HepG2 (cell line): Measurements from ENCODE around the gene PLD2. TPM values are rescaled to one million over a fixed set of nuclear protein-coding genes. Genes with fewer than 3 reads are reported as not detected.
A peak's percentile ranks its signal among the peaks of the same experiment; 100 is the strongest.

Experiments
- DMTF1 ChIP-seq: sonication (generic); formaldehyde crosslinking; IDR thresholded peaks from 2 replicates; pipeline ENCODE4 v1.4.0; 2020; ENCODE audit warnings: mild to moderate bottlenecking, missing genetic modification reagents
- TRIM24 ChIP-seq: sonication (generic); formaldehyde crosslinking; IDR thresholded peaks from 2 replicates; pipeline ENCODE4 v1.8.0; 2022; ENCODE audit warnings: mild to moderate bottlenecking, missing genetic modification reagents
- ZFAT ChIP-seq: sonication (generic); formaldehyde crosslinking; conservative IDR thresholded peaks from 2 replicates; pipeline ENCODE4 v1.8.1; 2023; ENCODE audit warnings: missing genetic modification reagents, inconsistent platforms
- ZNF33A ChIP-seq: sonication (generic); formaldehyde crosslinking; IDR thresholded peaks from 2 replicates; pipeline ENCODE4 v1.5.1; 2020; ENCODE audit warnings: missing genetic modification reagents, mild to moderate bottlenecking, moderate library complexity, borderline replicate concordance
- ZNF432 ChIP-seq: sonication (generic); formaldehyde crosslinking; IDR thresholded peaks from 2 replicates; pipeline ENCODE4 v1.5.0; 2020; ENCODE audit warnings: missing genetic modification reagents, mild to moderate bottlenecking, borderline replicate concordance
- polyA plus RNA-seq, 8 experiments: library from polyadenylated mRNA; depleted of rRNA in 3 of 8; stranded (reverse) in 7 of 8; unstranded in 1 of 8; fragments of >200 nt; fragmentation: Illumina TruSeq in 4 of 8; extraction: Trizol in 4 of 8; gene quantifications; 2 replicates each; pipeline versions ENCODE4 v1.2.1 to v1.2.3, GENCODE V29; 2011 to 2016; ENCODE audit warnings: low read depth in 4 of 8, missing spikeins in 1 of 8, mixed read lengths in 1 of 8; ENCODE audit not compliant: insufficient read depth in 1 of 8
- total RNA-seq, 5 experiments: library from RNA; depleted of rRNA; stranded (reverse); fragments of >200 nt; fragmentation: Illumina TruSeq; extraction: Trizol; gene quantifications; 2 replicates each; pipeline ENCODE4 v1.2.3, GENCODE V29; 2016; ENCODE audit warnings: low read depth in 1 of 5
- TF ChIP-seq, protein P1 (sequence below): sonication (generic); formaldehyde crosslinking; IDR thresholded peaks from 2 replicates; pipeline ENCODE4 v1.4.0; 2020; ENCODE audit warnings: missing genetic modification reagents, borderline replicate concordance
- TF ChIP-seq, protein P2 (sequence below): sonication (generic); formaldehyde crosslinking; IDR thresholded peaks from 2 replicates; pipeline ENCODE4 v1.4.0; 2020; ENCODE audit warnings: mild to moderate bottlenecking, missing genetic modification reagents
- TF ChIP-seq, protein P3 (sequence below): IDR thresholded peaks from 2 replicates; pipeline ENCODE4 v1.6.1; 2012; ENCODE audit warnings: inconsistent platforms

Gene PLD2
- total and polyA plus RNA-seq, 2 of the 13 experiments (the other 11 are each of a cell fraction or from before 2014, with no cell fraction given) = 13.4 to 29.7 TPM

DNA sequence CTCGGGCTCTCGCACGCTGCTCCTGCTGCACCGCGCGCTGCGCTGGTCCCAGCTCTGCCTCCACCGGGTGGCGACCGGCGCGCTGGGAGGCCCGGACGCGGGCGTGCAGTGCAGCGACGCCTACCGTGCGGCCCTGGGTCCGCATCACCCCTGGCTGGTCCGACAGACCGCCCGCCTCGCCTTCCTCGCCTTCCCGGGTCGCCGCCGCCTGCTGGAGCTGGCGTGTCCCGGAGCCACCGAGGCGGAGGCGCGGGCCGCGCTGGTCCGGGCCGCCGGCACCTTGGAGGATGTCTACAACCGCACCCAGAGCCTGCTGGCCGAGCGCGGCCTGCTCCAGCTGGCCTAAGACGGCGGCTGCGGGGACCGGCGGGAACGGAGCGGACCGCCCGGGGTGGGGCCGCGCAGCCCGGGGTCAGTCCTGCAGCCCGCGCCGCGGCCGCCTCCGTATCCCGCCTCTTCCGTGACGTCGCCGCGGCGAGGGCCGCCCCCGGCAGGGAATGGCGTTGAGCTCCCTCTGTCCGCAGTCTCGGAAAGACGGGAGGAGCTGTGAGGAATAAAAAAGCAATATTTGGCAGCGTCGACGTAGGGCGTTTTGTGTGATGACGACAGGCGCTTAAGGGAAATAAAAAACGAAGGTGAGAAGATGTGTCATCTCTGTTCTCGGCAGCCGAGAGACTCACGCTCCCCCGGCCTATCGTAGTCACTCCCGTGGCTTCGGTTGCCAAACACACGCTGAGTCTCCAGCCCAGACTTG lies 16.8 kb upstream of the PLD2 start (continued):
- TF ChIP-seq, protein P1, sequence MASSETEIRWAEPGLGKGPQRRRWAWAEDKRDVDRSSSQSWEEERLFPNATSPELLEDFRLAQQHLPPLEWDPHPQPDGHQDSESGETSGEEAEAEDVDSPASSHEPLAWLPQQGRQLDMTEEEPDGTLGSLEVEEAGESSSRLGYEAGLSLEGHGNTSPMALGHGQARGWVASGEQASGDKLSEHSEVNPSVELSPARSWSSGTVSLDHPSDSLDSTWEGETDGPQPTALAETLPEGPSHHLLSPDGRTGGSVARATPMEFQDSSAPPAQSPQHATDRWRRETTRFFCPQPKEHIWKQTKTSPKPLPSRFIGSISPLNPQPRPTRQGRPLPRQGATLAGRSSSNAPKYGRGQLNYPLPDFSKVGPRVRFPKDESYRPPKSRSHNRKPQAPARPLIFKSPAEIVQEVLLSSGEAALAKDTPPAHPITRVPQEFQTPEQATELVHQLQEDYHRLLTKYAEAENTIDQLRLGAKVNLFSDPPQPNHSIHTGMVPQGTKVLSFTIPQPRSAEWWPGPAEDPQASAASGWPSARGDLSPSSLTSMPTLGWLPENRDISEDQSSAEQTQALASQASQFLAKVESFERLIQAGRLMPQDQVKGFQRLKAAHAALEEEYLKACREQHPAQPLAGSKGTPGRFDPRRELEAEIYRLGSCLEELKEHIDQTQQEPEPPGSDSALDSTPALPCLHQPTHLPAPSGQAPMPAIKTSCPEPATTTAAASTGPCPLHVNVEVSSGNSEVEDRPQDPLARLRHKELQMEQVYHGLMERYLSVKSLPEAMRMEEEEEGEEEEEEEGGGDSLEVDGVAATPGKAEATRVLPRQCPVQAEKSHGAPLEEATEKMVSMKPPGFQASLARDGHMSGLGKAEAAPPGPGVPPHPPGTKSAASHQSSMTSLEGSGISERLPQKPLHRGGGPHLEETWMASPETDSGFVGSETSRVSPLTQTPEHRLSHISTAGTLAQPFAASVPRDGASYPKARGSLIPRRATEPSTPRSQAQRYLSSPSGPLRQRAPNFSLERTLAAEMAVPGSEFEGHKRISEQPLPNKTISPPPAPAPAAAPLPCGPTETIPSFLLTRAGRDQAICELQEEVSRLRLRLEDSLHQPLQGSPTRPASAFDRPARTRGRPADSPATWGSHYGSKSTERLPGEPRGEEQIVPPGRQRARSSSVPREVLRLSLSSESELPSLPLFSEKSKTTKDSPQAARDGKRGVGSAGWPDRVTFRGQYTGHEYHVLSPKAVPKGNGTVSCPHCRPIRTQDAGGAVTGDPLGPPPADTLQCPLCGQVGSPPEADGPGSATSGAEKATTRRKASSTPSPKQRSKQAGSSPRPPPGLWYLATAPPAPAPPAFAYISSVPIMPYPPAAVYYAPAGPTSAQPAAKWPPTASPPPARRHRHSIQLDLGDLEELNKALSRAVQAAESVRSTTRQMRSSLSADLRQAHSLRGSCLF (CRISPR knock-in tag) = no peak
- TF ChIP-seq ZNF33A (CRISPR knock-in tag) (no peak), DMTF1 (CRISPR knock-in tag) (no peak), ZNF432 (CRISPR knock-in tag) (no peak), ZFAT (CRISPR knock-in tag) (no peak), TRIM24 (CRISPR knock-in tag) (no peak)
- TF ChIP-seq, protein P2, sequence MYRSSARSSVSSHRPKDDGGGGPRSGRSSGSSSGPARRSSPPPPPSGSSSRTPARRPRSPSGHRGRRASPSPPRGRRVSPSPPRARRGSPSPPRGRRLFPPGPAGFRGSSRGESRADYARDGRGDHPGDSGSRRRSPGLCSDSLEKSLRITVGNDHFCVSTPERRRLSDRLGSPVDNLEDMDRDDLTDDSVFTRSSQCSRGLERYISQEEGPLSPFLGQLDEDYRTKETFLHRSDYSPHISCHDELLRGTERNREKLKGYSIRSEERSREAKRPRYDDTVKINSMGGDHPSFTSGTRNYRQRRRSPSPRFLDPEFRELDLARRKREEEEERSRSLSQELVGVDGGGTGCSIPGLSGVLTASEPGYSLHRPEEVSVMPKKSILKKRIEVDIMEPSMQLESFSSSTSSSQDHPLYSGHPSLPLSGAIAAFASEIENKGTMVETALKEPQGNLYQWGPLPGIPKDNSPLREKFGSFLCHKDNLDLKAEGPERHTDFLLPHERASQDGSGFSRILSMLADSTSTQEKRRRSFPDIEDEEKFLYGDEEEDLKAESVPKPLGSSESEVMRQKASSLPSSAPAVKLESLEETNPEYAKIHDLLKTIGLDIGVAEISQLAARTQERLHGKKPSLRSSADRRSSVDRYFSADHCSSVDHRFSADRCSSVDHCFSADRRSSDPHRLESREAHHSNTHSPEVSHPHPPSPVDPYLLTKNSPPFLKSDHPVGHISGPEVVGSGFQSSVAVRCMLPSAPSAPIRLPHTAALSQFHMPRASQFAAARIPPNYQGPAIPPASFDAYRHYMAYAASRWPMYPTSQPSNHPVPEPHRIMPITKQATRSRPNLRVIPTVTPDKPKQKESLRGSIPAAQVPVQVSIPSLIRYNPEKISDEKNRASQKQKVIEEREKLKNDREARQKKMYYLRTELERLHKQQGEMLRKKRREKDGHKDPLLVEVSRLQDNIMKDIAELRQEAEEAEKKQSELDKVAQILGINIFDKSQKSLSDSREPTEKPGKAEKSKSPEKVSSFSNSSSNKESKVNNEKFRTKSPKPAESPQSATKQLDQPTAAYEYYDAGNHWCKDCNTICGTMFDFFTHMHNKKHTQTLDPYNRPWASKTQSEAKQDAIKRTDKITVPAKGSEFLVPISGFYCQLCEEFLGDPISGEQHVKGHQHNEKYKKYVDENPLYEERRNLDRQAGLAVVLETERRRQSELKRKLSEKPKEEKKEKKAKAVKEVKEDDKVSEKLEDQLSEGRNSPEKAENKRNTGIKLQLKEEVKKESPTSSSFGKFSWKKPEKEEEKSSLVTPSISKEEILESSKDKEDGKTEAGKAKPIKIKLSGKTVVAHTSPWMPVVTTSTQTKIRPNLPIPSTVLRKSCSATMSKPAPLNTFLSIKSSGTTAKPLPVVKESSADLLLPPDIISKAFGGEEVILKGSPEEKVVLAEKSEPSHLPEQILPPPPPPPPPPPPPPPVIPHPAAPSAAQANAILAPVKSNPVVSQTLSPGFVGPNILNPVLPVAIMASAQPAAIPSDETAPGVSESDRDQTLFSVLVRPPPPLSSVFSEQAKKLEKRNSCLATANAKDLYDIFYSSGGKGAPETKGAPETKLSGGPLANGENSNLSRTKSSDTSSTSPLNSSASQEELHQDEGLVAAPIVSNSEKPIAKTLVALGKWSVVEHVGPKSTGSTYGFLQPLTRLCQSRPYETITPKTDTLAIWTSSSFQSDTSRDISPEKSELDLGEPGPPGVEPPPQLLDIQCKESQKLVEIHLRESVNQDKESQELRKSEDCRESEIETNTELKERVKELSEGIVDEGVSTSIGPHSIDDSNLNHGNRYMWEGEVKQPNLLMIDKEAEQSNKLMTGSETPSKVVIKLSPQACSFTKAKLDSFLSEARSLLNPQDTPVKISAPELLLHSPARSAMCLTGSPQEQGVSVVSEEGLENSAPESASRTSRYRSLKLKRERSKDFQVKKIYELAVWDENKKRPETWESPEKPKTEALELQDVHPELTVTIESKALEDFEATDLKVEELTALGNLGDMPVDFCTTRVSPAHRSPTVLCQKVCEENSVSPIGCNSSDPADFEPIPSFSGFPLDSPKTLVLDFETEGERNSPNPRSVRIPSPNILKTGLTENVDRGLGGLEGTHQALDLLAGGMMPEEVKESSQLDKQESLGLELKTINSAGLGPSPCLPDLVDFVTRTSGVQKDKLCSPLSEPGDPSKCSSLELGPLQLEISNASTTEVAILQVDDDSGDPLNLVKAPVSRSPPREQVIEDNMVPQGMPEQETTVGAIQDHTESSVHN (CRISPR knock-in tag) = peak; percentile 76; the same call in 1 of the 2 replicates
- TF ChIP-seq, protein P3, sequence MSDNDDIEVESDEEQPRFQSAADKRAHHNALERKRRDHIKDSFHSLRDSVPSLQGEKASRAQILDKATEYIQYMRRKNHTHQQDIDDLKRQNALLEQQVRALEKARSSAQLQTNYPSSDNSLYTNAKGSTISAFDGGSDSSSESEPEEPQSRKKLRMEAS = peak; percentile 65
